Stimulated activated CD8-positive, alpha-beta memory T cell treated with anti-CD3 and anti-CD28 coated beads, Interleukin-12 subunit alpha, Interleukin-12 subunit beta, amount 100 ng/mL, for 1 hour (primary cell): ENCODE results near the gene TM4SF5.

Experiments used
- DNase-seq: peaks from one replicate; pipeline ENCODE4 v3.0.0-alpha.2; 2020; ENCODE audit warnings: low read depth

TM4SF5 gene

GRCh38 chr17:4747847-4748246, 23.8 kb upstream of the TM4SF5 start:
- no peak for DNase-seq

- DNase-seq = no peak
These were observed 23.0 kb upstream of the TM4SF5 start for GRCh38 chr17:4748686-4749085.

GRCh38 chr17:4750606-4751005, 21.1 kb upstream of the TM4SF5 start:
- no peak for DNase-seq

GRCh38 chr17:4751932-4752331, 19.8 kb upstream of the TM4SF5 start:
- DNase-seq = no peak

- DNase-seq = no peak
These were observed 18.3 kb upstream of the TM4SF5 start for GRCh38 chr17:4753392-4753791.

GRCh38 chr17:4759776-4760236, 11.9 kb upstream of the TM4SF5 start:
- DNase-seq = no peak

GRCh38 chr17:4764595-4764994, 7.1 kb upstream of the TM4SF5 start:
- DNase-seq = no peak

- no peak for DNase-seq
These were observed 5.5 kb upstream of the TM4SF5 start for GRCh38 chr17:4766201-4766600.

- no peak for DNase-seq
These were observed 5.0 kb upstream of the TM4SF5 start for GRCh38 chr17:4766723-4767122.

GRCh38 chr17:4768298-4768697, 3.4 kb upstream of the TM4SF5 start:
- DNase-seq = no peak

GRCh38 chr17:4769628-4770027, 2.1 kb upstream of the TM4SF5 start:
- DNase-seq = no peak

GRCh38 chr17:4772235-4772613, 538 bp downstream of the TM4SF5 start:
- no peak for DNase-seq

- DNase-seq = no peak
These were observed 6.5 kb downstream of the TM4SF5 start for GRCh38 chr17:4777969-4778760.

- DNase-seq = no peak
These were observed 8.8 kb downstream of the TM4SF5 start for GRCh38 chr17:4780325-4780955.

GRCh38 chr17:4782652-4783051, 11.0 kb downstream of the TM4SF5 start:
- no peak for DNase-seq

- no peak for DNase-seq
These were observed 13.8 kb downstream of the TM4SF5 start for GRCh38 chr17:4785311-4786105.

GRCh38 chr17:4786106-4786511, 14.4 kb downstream of the TM4SF5 start, which contains the start of gene VMO1:
Gene VMO1 (minus strand): TSS chr17:4786364. CDS start chr17:4786352, 12 bp downstream.
- no peak for DNase-seq

GRCh38 chr17:4786516-4786915, 14.8 kb downstream of the TM4SF5 start:
- DNase-seq = no peak

GRCh38 chr17:4788159-4788806, 16.6 kb downstream of the TM4SF5 start:
- DNase-seq = no peak

GRCh38 chr17:4788807-4789700, 17.4 kb downstream of the TM4SF5 start, which contains the start of gene GLTPD2:
Gene GLTPD2 (plus strand): TSS chr17:4788964. CDS start chr17:4789012, 48 bp downstream.
- no peak for DNase-seq

GRCh38 chr17:4789701-4789950, 17.9 kb downstream of the TM4SF5 start:
- DNase-seq = no peak
